Measurements from ENCODE around the gene MYO5C. TPM values are rescaled to one million over a fixed set of nuclear protein-coding genes. Genes with fewer than 3 reads are reported as not detected.

Gene MYO5C
- total RNA-seq, 4 donors from 2014 or later, result 2.6 to 12.3 (median 10.2) TPM

DNA sequence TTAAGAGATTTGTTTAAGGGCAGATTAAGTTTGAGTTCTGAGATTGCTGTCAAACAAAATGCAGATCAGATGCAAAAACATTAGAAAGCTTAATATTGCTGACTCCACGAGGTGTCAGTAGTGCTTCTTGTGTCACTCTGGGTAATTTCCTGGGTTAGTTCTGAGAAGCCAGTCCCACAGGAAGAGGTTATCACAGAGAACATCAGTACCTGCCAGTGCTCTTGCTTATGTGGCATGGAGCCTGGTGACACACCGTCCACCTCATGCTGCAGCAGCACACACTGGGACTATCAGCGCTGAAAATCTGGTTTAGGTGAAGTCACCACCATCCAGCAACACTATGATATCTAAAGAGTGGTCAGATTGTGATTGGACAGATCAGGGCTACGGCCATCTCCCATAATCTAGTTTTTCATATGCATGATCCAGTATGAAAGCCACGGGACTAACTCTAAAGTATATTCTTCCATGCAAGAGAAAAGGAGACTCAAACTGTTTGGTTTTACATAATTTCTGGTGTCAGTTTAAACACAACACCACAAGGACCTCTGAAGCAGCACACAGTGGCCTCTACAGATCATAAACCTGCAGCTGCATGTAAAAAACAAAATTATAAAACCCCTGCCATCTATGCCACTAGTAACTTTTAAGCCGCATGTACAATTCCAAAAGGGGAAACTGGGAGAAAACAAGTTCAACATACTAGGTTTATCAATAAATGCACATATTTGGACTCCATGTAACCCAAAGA lies 36.1 kb upstream of the MYO5C start:
- Histone ChIP-seq H3K4me1 (peaks cover 0 to under 1% (median 0%) of the 10 kb centered on the region in 3 donors), H3K27me3 (no peaks in the 10 kb centered on the region), H3K27ac (no peak overlapping the region), H3K4me3 (no peak overlapping the region), H3K36me3 (peaks cover 0 to 67% of the 10 kb centered on the region in 2 donors), H3K9me3 (no peaks in the 10 kb centered on the region)
- no peak for ATAC-seq
- 66 to 78% methylated on average over 4 to 6 of the region's 6 CpGs for WGBS, 2 donors (ENCODE audit: low coverage in 1 of 2)
- TF ChIP-seq, protein P1, sequence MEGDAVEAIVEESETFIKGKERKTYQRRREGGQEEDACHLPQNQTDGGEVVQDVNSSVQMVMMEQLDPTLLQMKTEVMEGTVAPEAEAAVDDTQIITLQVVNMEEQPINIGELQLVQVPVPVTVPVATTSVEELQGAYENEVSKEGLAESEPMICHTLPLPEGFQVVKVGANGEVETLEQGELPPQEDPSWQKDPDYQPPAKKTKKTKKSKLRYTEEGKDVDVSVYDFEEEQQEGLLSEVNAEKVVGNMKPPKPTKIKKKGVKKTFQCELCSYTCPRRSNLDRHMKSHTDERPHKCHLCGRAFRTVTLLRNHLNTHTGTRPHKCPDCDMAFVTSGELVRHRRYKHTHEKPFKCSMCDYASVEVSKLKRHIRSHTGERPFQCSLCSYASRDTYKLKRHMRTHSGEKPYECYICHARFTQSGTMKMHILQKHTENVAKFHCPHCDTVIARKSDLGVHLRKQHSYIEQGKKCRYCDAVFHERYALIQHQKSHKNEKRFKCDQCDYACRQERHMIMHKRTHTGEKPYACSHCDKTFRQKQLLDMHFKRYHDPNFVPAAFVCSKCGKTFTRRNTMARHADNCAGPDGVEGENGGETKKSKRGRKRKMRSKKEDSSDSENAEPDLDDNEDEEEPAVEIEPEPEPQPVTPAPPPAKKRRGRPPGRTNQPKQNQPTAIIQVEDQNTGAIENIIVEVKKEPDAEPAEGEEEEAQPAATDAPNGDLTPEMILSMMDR (IDR thresholded peaks at IDR 0.05), result peak in 1 of 4 experiments; percentile 16
- TF ChIP-seq POLR2AphosphoS5 (IDR thresholded peaks at IDR 0.05), result no peak

DNA sequence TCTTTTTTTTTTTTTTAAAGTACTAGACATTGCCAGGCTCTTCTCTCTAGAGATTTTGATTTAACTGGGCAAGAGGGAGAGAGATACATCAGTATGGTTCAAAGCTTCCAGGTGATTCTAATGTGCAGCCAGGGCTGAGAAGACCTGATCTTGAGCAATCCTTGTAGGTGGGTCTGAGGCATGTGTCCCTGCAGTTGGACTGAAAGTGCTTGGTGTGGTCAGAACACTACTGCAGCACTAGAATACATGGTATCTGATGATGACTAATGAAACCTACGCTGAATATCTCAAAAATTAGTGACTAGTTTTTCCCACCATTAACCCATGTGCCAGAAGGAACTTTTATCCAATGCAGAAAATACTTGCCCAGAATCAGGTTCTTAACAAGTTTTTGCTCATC lies 34.4 kb upstream of the MYO5C start:
- H3K27me3 ChIP-seq, result no peaks in the 10 kb centered on the region
- no peak for ATAC-seq
- TF ChIP-seq EP300 (IDR thresholded peaks at IDR 0.05) (no peak), POLR2A (IDR thresholded peaks at IDR 0.05) (no peak), POLR2AphosphoS5 (IDR thresholded peaks at IDR 0.05) (no peak)
- TF ChIP-seq, protein P1 (IDR thresholded peaks at IDR 0.05), result no peak
- no peaks in the 10 kb centered on the region for H3K9me3 ChIP-seq
- H3K4me3 ChIP-seq, result no peak overlapping the region
- H3K4me1 ChIP-seq, result no peaks in the 10 kb centered on the region
- WGBS, 2 donors (ENCODE audit: low coverage in 1 of 2), result 78 to 100% methylated on average over 1 of the region's 1 CpG
- peaks cover 0 to 71% of the 10 kb centered on the region in 2 donors for H3K36me3 ChIP-seq
- no peak overlapping the region for H3K27ac ChIP-seq

- no peak for ATAC-seq
- H3K4me1 ChIP-seq, result no peaks in the 10 kb centered on the region
- no peaks in the 10 kb centered on the region for H3K27me3 ChIP-seq
- WGBS, 2 donors (ENCODE audit: low coverage in 1 of 2), result 96 to 100% methylated on average over 1 to 2 of the region's 2 CpGs
- no peak overlapping the region for H3K27ac ChIP-seq
- TF ChIP-seq EP300 (IDR thresholded peaks at IDR 0.05) (no peak), POLR2AphosphoS5 (IDR thresholded peaks at IDR 0.05) (no peak), POLR2A (IDR thresholded peaks at IDR 0.05) (no peak)
- TF ChIP-seq, protein P1 (IDR thresholded peaks at IDR 0.05), result no peak
- no peaks in the 10 kb centered on the region for H3K9me3 ChIP-seq
- peaks cover 0 to 71% of the 10 kb centered on the region in 2 donors for H3K36me3 ChIP-seq
- no peak overlapping the region for H3K4me3 ChIP-seq
Observed at GRCh38 chr15:52329150-52329549, 33.5 kb upstream of the MYO5C start.

DNA sequence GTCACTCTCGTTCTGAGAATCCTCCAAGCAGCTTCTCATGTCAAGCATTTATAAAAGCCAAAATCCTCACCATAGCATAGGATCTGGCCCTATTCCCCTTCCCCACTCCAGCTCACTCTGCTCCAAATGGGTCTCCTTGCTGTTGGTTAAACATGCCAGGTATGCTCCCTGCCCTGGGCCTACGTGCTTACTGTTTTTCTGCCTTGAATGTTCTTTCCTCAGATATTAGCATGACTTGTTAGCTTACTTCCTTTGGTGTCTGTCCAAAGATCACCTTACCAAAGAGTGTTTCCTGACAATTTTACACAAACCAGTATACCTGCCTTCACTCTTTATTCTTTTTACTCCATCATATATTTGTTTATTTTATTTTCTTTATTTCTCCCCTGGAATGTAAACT lies 33.1 kb upstream of the MYO5C start:
- TF ChIP-seq POLR2A (IDR thresholded peaks at IDR 0.05) (no peak), POLR2AphosphoS5 (IDR thresholded peaks at IDR 0.05) (no peak), EP300 (IDR thresholded peaks at IDR 0.05) (no peak)
- TF ChIP-seq, protein P1 (IDR thresholded peaks at IDR 0.05), result no peak
- 87 to 88% methylated on average over 2 of the region's 2 CpGs for WGBS, 2 donors (ENCODE audit: low coverage in 1 of 2)
- Histone ChIP-seq H3K27ac (no peak overlapping the region), H3K4me1 (no peaks in the 10 kb centered on the region), H3K36me3 (peaks cover 0 to 76% of the 10 kb centered on the region in 2 donors), H3K9me3 (no peaks in the 10 kb centered on the region), H3K4me3 (no peak overlapping the region), H3K27me3 (no peaks in the 10 kb centered on the region)
- ATAC-seq, result no peak

GRCh38 chr15:52326756-52327155 lies 31.2 kb upstream of the MYO5C start:
- H3K4me3 ChIP-seq, result no peak overlapping the region
- H3K4me1 ChIP-seq, result no peaks in the 10 kb centered on the region
- WGBS, 2 donors (ENCODE audit: low coverage in 1 of 2), result 66 to 96% methylated on average over 2 of the region's 2 CpGs
- no peaks in the 10 kb centered on the region for H3K27me3 ChIP-seq
- no peak overlapping the region for H3K27ac ChIP-seq
- TF ChIP-seq POLR2AphosphoS5 (IDR thresholded peaks at IDR 0.05) (no peak), EP300 (IDR thresholded peaks at IDR 0.05) (no peak)
- TF ChIP-seq, protein P1 (IDR thresholded peaks at IDR 0.05), result no peak
- peaks cover 0 to 85% of the 10 kb centered on the region in 2 donors for H3K36me3 ChIP-seq
- H3K9me3 ChIP-seq, result no peaks in the 10 kb centered on the region
- ATAC-seq, result no peak
